IMR-90 (cell line): ENCODE measurements around the gene ENDOV. TPM values are rescaled to one million over a fixed set of nuclear protein-coding genes. Genes with fewer than 3 reads are reported as not detected.

ENCODE experiments used
- ATAC-seq: fragments of 200-7000 bp; cut with Tn5 transposase; 2 replicates; pipeline ENCODE4 v1.9.1; 2020; ENCODE audit warnings: low read depth, mild to moderate bottlenecking, moderate library complexity
- BruUV-seq: library from RNA; stranded (reverse); fragments of 400-500 nt; replicated peaks from 2 replicates; lab custom pipeline; 2021; lab: Mats Ljungman, UMichigan
- CTCF ChIA-PET: fragments of 300-600 bp; formaldehyde crosslinking; extraction: SDS; loops from one replicate; lab custom pipeline; 2021; ENCODE audit warnings: antibody characterized with exemption; lab: Yijun Ruan, JAX
- POLR2A ChIA-PET: fragments of 300-600 bp; sonication (Branson Sonifier 250); formaldehyde crosslinking; loops from one replicate; lab custom pipeline; 2022; ENCODE audit warnings: antibody characterized with exemption; ENCODE audit not compliant: unreplicated experiment; lab: Charles Lee
- DNase-seq: peaks from one replicate; pipeline ENCODE4 v3.0.0; 2013
- H2AFZ ChIP-seq: replicated peaks from 2 replicates; pipeline ENCODE3; 2013; ENCODE audit warnings: low read length, mild to moderate bottlenecking; ENCODE audit not compliant: poor library complexity
- H2AK5ac ChIP-seq: 2 replicates; pipeline ENCODE4 v1.6.1; 2013; ENCODE audit warnings: low read depth, low read length, inconsistent platforms
- H2AK9ac ChIP-seq: replicated peaks from 2 replicates; pipeline ENCODE3; 2013; ENCODE audit warnings: mild to moderate bottlenecking, low read depth, low read length, moderate library complexity; ENCODE audit not compliant: poor library complexity
- H2BK120ac ChIP-seq: 2 replicates; pipeline ENCODE4 v1.6.1; 2013; ENCODE audit warnings: low read depth, low read length, inconsistent platforms
- H2BK15ac ChIP-seq: 3 replicates; pipeline ENCODE4 v1.6.1; 2013; ENCODE audit warnings: low read depth, low read length, inconsistent platforms
- H2BK20ac ChIP-seq: 2 replicates; pipeline ENCODE4 v1.6.1; 2013; ENCODE audit warnings: low read depth, mild to moderate bottlenecking, inconsistent platforms, low read length, moderate library complexity
- H2BK5ac ChIP-seq: 2 replicates; pipeline ENCODE4 v1.6.1; 2013; ENCODE audit warnings: mild to moderate bottlenecking, low read depth, low read length, inconsistent platforms; ENCODE audit not compliant: poor library complexity, severe bottlenecking
- H3K14ac ChIP-seq: replicated peaks from 2 replicates; pipeline ENCODE4 v1.6.1; 2013; ENCODE audit warnings: low read depth, low read length, inconsistent platforms
- H3K18ac ChIP-seq: 2 replicates; pipeline ENCODE4 v1.6.1; 2013; ENCODE audit warnings: low read depth, low read length, control low read depth
- H3K23ac ChIP-seq: 2 replicates; pipeline ENCODE4 v1.6.1; 2013; ENCODE audit warnings: low read depth, low read length, inconsistent platforms
- H3K27ac ChIP-seq: 2 replicates; pipeline ENCODE4 v1.5.1; 2013; ENCODE audit warnings: mild to moderate bottlenecking, control low read depth, low read length; ENCODE audit not compliant: insufficient read depth
- H3K27me3 ChIP-seq: 2 replicates; pipeline ENCODE4 v1.6.1; 2013; ENCODE audit warnings: low read length; ENCODE audit not compliant: control insufficient read depth, insufficient read depth
- H3K36me3 ChIP-seq: 2 replicates; pipeline ENCODE4 v1.6.1; 2013; ENCODE audit warnings: low read length, mixed read lengths; ENCODE audit not compliant: control insufficient read depth, insufficient read depth
- H3K4ac ChIP-seq: 2 replicates; pipeline ENCODE4 v1.6.1; 2013; ENCODE audit warnings: low read depth, low read length, inconsistent platforms
- H3K4me1 ChIP-seq: 2 replicates; pipeline ENCODE4 v1.6.1; 2013; ENCODE audit warnings: low read length, mixed read lengths; ENCODE audit not compliant: control insufficient read depth, insufficient read depth
- H3K4me2 ChIP-seq: 2 replicates; pipeline ENCODE4 v1.6.1; 2013; ENCODE audit warnings: low read depth, mild to moderate bottlenecking, control low read depth, low read length, moderate library complexity
- H3K4me3 ChIP-seq: 2 replicates; pipeline ENCODE4 v1.5.1; 2013; ENCODE audit warnings: low read depth, mild to moderate bottlenecking, control low read depth, low read length, moderate library complexity; ENCODE audit not compliant: insufficient read depth
- H3K56ac ChIP-seq: 2 replicates; pipeline ENCODE4 v1.6.1; 2013; ENCODE audit warnings: low read length, inconsistent platforms; ENCODE audit not compliant: insufficient read depth; ENCODE audit errors: extremely low read depth
- H3K79me1 ChIP-seq, 2 experiments: 2 replicates each; pipeline ENCODE4 v1.6.1; 2013; ENCODE audit warnings: low read length in 2 of 2, inconsistent platforms in 1 of 2, low read depth in 1 of 2
- H3K9ac ChIP-seq: 2 replicates; pipeline ENCODE4 v1.6.1; 2013; ENCODE audit warnings: low read depth, low read length, control low read depth
- H3K9me1 ChIP-seq: 2 replicates; pipeline ENCODE4 v1.6.1; 2013; ENCODE audit warnings: low read length, inconsistent platforms; ENCODE audit not compliant: insufficient read depth
- H3K9me3 ChIP-seq: 2 replicates; pipeline ENCODE4 v1.6.1; 2013; ENCODE audit warnings: low read length; ENCODE audit not compliant: control insufficient read depth, insufficient read depth
- H4K20me1 ChIP-seq: 2 replicates; pipeline ENCODE4 v1.6.1; 2013; ENCODE audit warnings: low read length, inconsistent platforms; ENCODE audit not compliant: insufficient read depth
- H4K5ac ChIP-seq: 2 replicates; pipeline ENCODE4 v1.6.1; 2013; ENCODE audit warnings: mild to moderate bottlenecking, low read depth, low read length, control low read depth
- H4K8ac ChIP-seq, 2 experiments: 2 replicates each; pipeline ENCODE4 v1.6.1; 2013; ENCODE audit warnings: low read depth in 2 of 2, low read length in 2 of 2, control low read depth in 1 of 2, inconsistent platforms in 1 of 2
- H4K91ac ChIP-seq: 2 replicates; pipeline ENCODE4 v1.6.1; 2013; ENCODE audit warnings: low read depth, low read length, inconsistent platforms; ENCODE audit not compliant: insufficient read depth
- BHLHE40 ChIP-seq: fragments of 150-350 bp; IDR thresholded peaks from 2 replicates; pipeline ENCODE4 v1.6.1; 2016; ENCODE audit warnings: mild to moderate bottlenecking, low read depth, low read length
- CEBPB ChIP-seq: IDR thresholded peaks from 2 replicates; pipeline ENCODE4 v1.6.1; 2012; ENCODE audit warnings: low read depth, low read length, improper control_type of control experiment
- CHD1 ChIP-seq: IDR thresholded peaks from 2 replicates; pipeline ENCODE4 v1.6.1; 2012; ENCODE audit warnings: low read depth, low read length, improper control_type of control experiment
- CTCF ChIP-seq: conservative IDR thresholded peaks from 2 replicates; pipeline ENCODE4 v1.5.1; 2012; ENCODE audit warnings: mild to moderate bottlenecking, low read depth, low read length, improper control_type of control experiment
- FOS ChIP-seq: fragments of 150-350 bp; IDR thresholded peaks from 2 replicates; pipeline ENCODE4 v1.6.1; 2016; ENCODE audit warnings: low read depth, low read length
- MAFK ChIP-seq: IDR thresholded peaks from 2 replicates; pipeline ENCODE4 v1.6.1; 2012; ENCODE audit warnings: low read depth, low read length, improper control_type of control experiment
- MAZ ChIP-seq: IDR thresholded peaks from 2 replicates; pipeline ENCODE4 v1.6.1; 2012; ENCODE audit warnings: low read depth, mild to moderate bottlenecking, low read length, improper control_type of control experiment, moderate library complexity, borderline replicate concordance
- RAD21 ChIP-seq: IDR thresholded peaks from 2 replicates; pipeline ENCODE4 v1.6.1; 2012; ENCODE audit warnings: low read length, improper control_type of control experiment
- RCOR1 ChIP-seq: IDR thresholded peaks from 2 replicates; pipeline ENCODE4 v1.6.1; 2012; ENCODE audit warnings: mild to moderate bottlenecking, low read length, improper control_type of control experiment; ENCODE audit not compliant: insufficient replicate concordance
- RFX5 ChIP-seq: IDR thresholded peaks from 2 replicates; pipeline ENCODE4 v1.8.0; 2012; ENCODE audit warnings: low read depth, mild to moderate bottlenecking, low read length, moderate library complexity
- SMC3 ChIP-seq: fragments of 150-350 bp; IDR thresholded peaks from 2 replicates; pipeline ENCODE4 v1.6.1; 2016; ENCODE audit warnings: low read depth, mild to moderate bottlenecking, antibody characterized with exemption, low read length, moderate library complexity
- USF2 ChIP-seq: fragments of 150-350 bp; IDR thresholded peaks from 2 replicates; pipeline ENCODE4 v1.6.1; 2017; ENCODE audit warnings: mild to moderate bottlenecking, antibody characterized with exemption, low read length, low read depth
- WGBS, 2 experiments: methylation state at CpG; one replicate each; pipeline versions ENCODE4 v1.1.5 to v1.1.7; 2013; ENCODE audit warnings: missing lambda C conversion rate in 2 of 2; ENCODE audit not compliant: insufficient read length in 1 of 2; ENCODE audit errors: extremely low coverage in 2 of 2; 5-methylcytosine and 5-hydroxymethylcytosine counted together
- dilution Hi-C: fragments of 300-500 bp; cut with HindIII; formaldehyde crosslinking; loops from one replicate; pipeline ENCODE4 v1.14.3; 2018; ENCODE audit warnings: low sequenced_read_pairs; ENCODE audit not compliant: unreplicated experiment
- in situ Hi-C: fragments of 300-500 bp; cut with MboI; formaldehyde crosslinking; loops from 3 replicates; pipeline ENCODE4 v1.14.3; 2019; ENCODE audit warnings: low sequenced_read_pairs, inconsistent platforms, mixed read lengths
- intact Hi-C: fragments of 100-400 bp; cut with micrococcal nuclease; formaldehyde crosslinking; loops from 2 replicates; pipeline ENCODE4 v1.10.0; 2022
- polyA plus RNA-seq, 3 experiments: library from polyadenylated mRNA; depleted of rRNA; stranded (reverse); fragments of >200 nt; gene quantifications; 2 replicates each; pipeline ENCODE4 v1.2.3, GENCODE V29; 2012; ENCODE audit warnings: low replicate concordance in 1 of 3
- total RNA-seq: library from RNA; depleted of rRNA; stranded (reverse); fragments of >200 nt; gene quantifications from 2 replicates; pipeline ENCODE4 v1.2.3, GENCODE V29; 2012

ENDOV gene
- total and polyA plus RNA-seq, 2 of the 4 experiments (the other 2 are of a cell fraction), result 15.1 to 30.3 TPM

- BruUV-seq, result no TSS peak
- in situ Hi-C loops, result no loop called here
These were observed 34.9 kb upstream of the ENDOV start for GRCh38 chr17:80380068-80380467.

More at GRCh38 chr17:80380068-80380467, 34.9 kb upstream of the ENDOV start:
- Histone ChIP-seq H3K36me3 (peaks cover 75% of the 10 kb centered on the region), H3K27me3 (no peaks in the 10 kb centered on the region), H3K4me2 (no peak overlapping the region), H3K56ac (no peak overlapping the region), H2BK15ac (no peak overlapping the region), H3K9me3 (no peaks in the 10 kb centered on the region), H3K9me1 (peaks cover 6% of the 10 kb centered on the region; the same call in 1 of the 2 replicates), H2AK5ac (no peak overlapping the region), H3K14ac (no peak overlapping the region), H3K23ac (no peak overlapping the region), H2BK120ac (no peak overlapping the region), H2BK20ac (no peak overlapping the region), H3K9ac (no peak overlapping the region), H3K4me1 (no peaks in the 10 kb centered on the region), H2AFZ (no peak overlapping the region), H3K27ac (no peak overlapping the region), H4K91ac (no peak overlapping the region), H2BK5ac (no peak overlapping the region), H3K18ac (no peak overlapping the region), H3K79me1 (peaks cover 0 to 5% of the 10 kb centered on the region in 2 experiments; a peak in 1 of 4 replicates), H4K20me1 (no peaks in the 10 kb centered on the region), H3K4me3 (no peak overlapping the region), H3K4ac (no peak overlapping the region), H4K8ac (no peak overlapping the region), H2AK9ac (no peak overlapping the region), H4K5ac (no peak overlapping the region)
- CTCF ChIA-PET, result no interaction called here
- POLR2A ChIA-PET, result no interaction called here
- DNase-seq, result no peak
- intact Hi-C loops (no loop called here), dilution Hi-C loops (no loop called here)
- TF ChIP-seq RCOR1 (no peak), USF2 (no peak), RAD21 (no peak), FOS (no peak), BHLHE40 (no peak), MAZ (no peak), RFX5 (no peak), CEBPB (no peak), MAFK (no peak), CTCF (no peak), CHD1 (no peak), SMC3 (no peak)
- WGBS, 2 experiments, result no CpG with 5 or more reads among the region's 6 CpGs
- ATAC-seq, result no peak
